Endodermal cell (in vitro differentiated cells): ENCODE results near the gene CDC16. TPM values are rescaled to one million over a fixed set of nuclear protein-coding genes. Genes with fewer than 3 reads are reported as not detected.
A peak's percentile ranks its signal among the peaks of the same experiment; 100 is the strongest.
"Not testable (repeated sequence)": the region's sequence is repeated elsewhere in the genome, so short reads cannot be mapped to it uniquely, and the experiment has no call there.

Source experiments
- DNase-seq: peaks from one replicate; pipeline ENCODE4 v3.0.0-alpha.2; 2017
- H3K27ac ChIP-seq: 2 replicates; pipeline ENCODE4 v1.5.1; 2013; ENCODE audit warnings: mild to moderate bottlenecking, low read depth, low read length, moderate library complexity
- H3K27me3 ChIP-seq: 2 replicates; pipeline ENCODE4 v1.6.1; 2013; ENCODE audit warnings: mild to moderate bottlenecking, low read length, moderate library complexity; ENCODE audit not compliant: insufficient read depth, control insufficient read depth, poor library complexity, severe bottlenecking
- H3K36me3 ChIP-seq: 2 replicates; pipeline ENCODE4 v1.7.0; 2013; ENCODE audit warnings: mild to moderate bottlenecking, low read length, moderate library complexity; ENCODE audit not compliant: control insufficient read depth, insufficient read depth
- H3K4me1 ChIP-seq: one replicate; pipeline ENCODE4 v1.7.0; 2013; ENCODE audit warnings: low read length; ENCODE audit not compliant: control insufficient read depth, insufficient read depth
- H3K4me3 ChIP-seq: 2 replicates; pipeline ENCODE4 v1.5.1; 2013; ENCODE audit warnings: mild to moderate bottlenecking, low read length, moderate library complexity
- H3K9ac ChIP-seq: 2 replicates; pipeline ENCODE4 v1.6.1; 2013; ENCODE audit warnings: mild to moderate bottlenecking, low read length, moderate library complexity; ENCODE audit not compliant: poor library complexity, severe bottlenecking; ENCODE audit errors: extremely low read depth
- H3K9me3 ChIP-seq: 2 replicates; pipeline ENCODE4 v1.6.1; 2013; ENCODE audit warnings: mild to moderate bottlenecking, low read length, moderate library complexity; ENCODE audit not compliant: control insufficient read depth
- H3K27ac Mint-ChIP-seq: 2 replicates; pipeline ENCODE4 v1.8.0; 2020; ENCODE audit warnings: mixed read lengths
- H3K27me3 Mint-ChIP-seq: 2 replicates; pipeline ENCODE4 v1.8.0; 2021; ENCODE audit warnings: mild to moderate bottlenecking, mixed read lengths; ENCODE audit not compliant: insufficient read depth
- H3K36me3 Mint-ChIP-seq: 2 replicates; pipeline ENCODE4 v1.8.0; 2020; ENCODE audit warnings: low read depth, mixed read lengths
- H3K4me1 Mint-ChIP-seq: 2 replicates; pipeline ENCODE4 v1.8.0; 2020; ENCODE audit warnings: mixed read lengths
- H3K4me3 Mint-ChIP-seq: 2 replicates; pipeline ENCODE4 v1.8.0; 2020; ENCODE audit warnings: mild to moderate bottlenecking, moderate library complexity, mixed read lengths
- H3K9me3 Mint-ChIP-seq: 2 replicates; pipeline ENCODE4 v1.8.0; 2020; ENCODE audit warnings: mild to moderate bottlenecking, mixed read lengths
- WGBS, 2 experiments: methylation state at CpG; one replicate each; pipeline versions ENCODE4 v1.1.5 to v1.1.7; 2013; ENCODE audit warnings: missing lambda C conversion rate in 2 of 2, mixed read lengths in 1 of 2; ENCODE audit not compliant: insufficient coverage in 1 of 2, insufficient read length in 1 of 2; 5-methylcytosine and 5-hydroxymethylcytosine counted together
- total RNA-seq, 2 donors: library from RNA; stranded (reverse); fragmentation: NEBNext Ultra II Directional in 1 of 2; extraction: Animal tissue kit (Norgen Biotek cat#: 25700) in 1 of 2; gene quantifications; 2 replicates in 1 of 2; 3 replicates in 1 of 2; pipeline ENCODE4 v1.2.1, GENCODE V29; 2021
- TF ChIP-seq, protein P1 (sequence below): fragments of 200-600 bp; sonication (generic); conservative IDR thresholded peaks from 2 replicates; pipeline ENCODE4 v1.5.0; 2021; ENCODE audit warnings: antibody characterized with exemption, mild to moderate bottlenecking

CDC16 gene
- total RNA-seq, 2 donors from 2014 or later: 89.7 to 90.8 TPM

DNA sequence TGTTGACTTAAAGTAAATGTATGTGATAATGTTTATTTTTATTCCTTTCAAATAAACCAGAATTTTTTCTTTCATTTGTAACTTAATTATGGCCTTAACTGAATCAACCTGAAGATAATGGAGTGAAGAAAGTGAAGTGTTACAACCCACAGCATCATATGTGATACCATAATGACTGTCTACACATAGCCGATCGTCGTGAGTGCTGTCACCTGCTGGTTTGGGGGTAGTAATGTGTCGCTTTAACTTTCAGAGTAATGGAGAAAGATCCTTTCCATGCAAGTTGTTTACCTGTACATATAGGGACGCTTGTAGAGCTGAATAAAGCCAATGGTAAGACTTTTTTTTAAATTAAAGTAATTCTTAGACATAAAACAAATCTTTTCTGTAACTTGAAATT lies 9.9 kb downstream of the CDC16 start:
- H3K4me1 Mint-ChIP-seq: no peaks in the 10 kb centered on the region

GRCh38 chr13:114248011-114248410 lies 13.3 kb downstream of the CDC16 start:
- no peak overlapping the region for H3K9ac ChIP-seq
- peaks cover 96% of the 10 kb centered on the region for H3K36me3 ChIP-seq
- Mint-ChIP-seq H3K4me3 (no peak overlapping the region), H3K9me3 (no peaks in the 10 kb centered on the region), H3K27me3 (no peaks in the 10 kb centered on the region), H3K27ac (no peak overlapping the region), H3K36me3 (peaks cover 87% of the 10 kb centered on the region), H3K4me1 (no peaks in the 10 kb centered on the region)
- TF ChIP-seq, protein P1, sequence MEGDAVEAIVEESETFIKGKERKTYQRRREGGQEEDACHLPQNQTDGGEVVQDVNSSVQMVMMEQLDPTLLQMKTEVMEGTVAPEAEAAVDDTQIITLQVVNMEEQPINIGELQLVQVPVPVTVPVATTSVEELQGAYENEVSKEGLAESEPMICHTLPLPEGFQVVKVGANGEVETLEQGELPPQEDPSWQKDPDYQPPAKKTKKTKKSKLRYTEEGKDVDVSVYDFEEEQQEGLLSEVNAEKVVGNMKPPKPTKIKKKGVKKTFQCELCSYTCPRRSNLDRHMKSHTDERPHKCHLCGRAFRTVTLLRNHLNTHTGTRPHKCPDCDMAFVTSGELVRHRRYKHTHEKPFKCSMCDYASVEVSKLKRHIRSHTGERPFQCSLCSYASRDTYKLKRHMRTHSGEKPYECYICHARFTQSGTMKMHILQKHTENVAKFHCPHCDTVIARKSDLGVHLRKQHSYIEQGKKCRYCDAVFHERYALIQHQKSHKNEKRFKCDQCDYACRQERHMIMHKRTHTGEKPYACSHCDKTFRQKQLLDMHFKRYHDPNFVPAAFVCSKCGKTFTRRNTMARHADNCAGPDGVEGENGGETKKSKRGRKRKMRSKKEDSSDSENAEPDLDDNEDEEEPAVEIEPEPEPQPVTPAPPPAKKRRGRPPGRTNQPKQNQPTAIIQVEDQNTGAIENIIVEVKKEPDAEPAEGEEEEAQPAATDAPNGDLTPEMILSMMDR: no peak
- H3K27ac ChIP-seq: no peak overlapping the region
- H3K4me3 ChIP-seq: no peak overlapping the region
- no peak for DNase-seq
- H3K4me1 ChIP-seq: no peaks in the 10 kb centered on the region
- 95 to 99% methylated on average over 3 of the region's 3 CpGs for WGBS, 2 experiments
- H3K27me3 ChIP-seq: no peaks in the 10 kb centered on the region
- H3K9me3 ChIP-seq: peaks cover 8% of the 10 kb centered on the region

More for the DNA sequence above, 9.9 kb downstream of the CDC16 start:
- peaks cover 8% of the 10 kb centered on the region for H3K9me3 ChIP-seq
- Mint-ChIP-seq H3K36me3 (peaks cover 89% of the 10 kb centered on the region), H3K27me3 (no peaks in the 10 kb centered on the region), H3K4me3 (no peak overlapping the region), H3K27ac (no peak overlapping the region), H3K9me3 (no peaks in the 10 kb centered on the region)
- no peak overlapping the region for H3K4me3 ChIP-seq
- H3K36me3 ChIP-seq: peaks cover 95% of the 10 kb centered on the region
- H3K27me3 ChIP-seq: no peaks in the 10 kb centered on the region
- H3K4me1 ChIP-seq: no peaks in the 10 kb centered on the region
- H3K27ac ChIP-seq: no peak overlapping the region
- TF ChIP-seq, protein P1: peak; percentile 16
- DNase-seq: no peak
- 95% methylated on average over 4 of the region's 5 CpGs; no CpG with 5 or more reads in 1 of the 2 experiments for WGBS, 2 experiments
- no peak overlapping the region for H3K9ac ChIP-seq

- 90 to 97% methylated on average over 5 to 7 of the region's 7 CpGs for WGBS, 2 experiments
- H3K36me3 Mint-ChIP-seq: peaks cover 87% of the 10 kb centered on the region
- H3K4me1 Mint-ChIP-seq: no peaks in the 10 kb centered on the region
These were observed 14.4 kb downstream of the CDC16 start for GRCh38 chr13:114249077-114249476.

DNA sequence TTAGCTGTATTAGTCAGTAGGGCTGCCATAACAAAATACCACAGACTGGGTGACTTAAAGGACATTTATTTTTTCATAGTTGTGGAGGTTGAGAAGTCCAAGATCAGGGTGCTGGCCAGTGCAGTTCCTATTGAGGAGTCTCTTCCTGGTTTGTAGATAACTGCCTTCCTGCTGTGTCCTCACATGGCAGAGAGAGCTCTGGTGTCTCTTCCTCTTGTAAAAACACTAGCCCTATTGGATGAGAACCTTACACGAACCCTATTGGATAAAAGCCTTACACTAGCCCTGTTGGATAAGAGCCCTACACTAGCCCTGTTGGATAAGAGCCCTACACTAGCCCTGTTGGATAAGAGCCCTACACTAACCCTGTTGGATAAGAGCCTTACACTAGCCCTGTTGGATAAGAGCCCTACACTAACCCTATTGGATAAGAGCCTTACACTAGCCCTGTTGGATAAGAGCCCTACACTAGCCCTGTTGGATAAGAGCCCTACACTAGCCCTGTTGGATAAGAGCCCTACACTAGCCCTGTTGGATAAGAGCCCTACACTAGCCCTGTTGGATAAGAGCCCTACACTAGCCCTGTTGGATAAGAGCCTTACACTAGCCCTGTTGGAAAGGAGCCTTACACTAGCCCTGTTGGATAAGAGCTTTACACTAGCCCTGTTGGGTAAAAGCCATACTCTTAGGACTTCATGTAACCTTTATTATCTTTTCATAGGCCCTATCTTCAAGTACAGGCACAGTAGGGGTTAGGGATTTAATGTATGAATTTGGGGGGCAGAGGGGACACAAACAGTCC lies 17.1 kb downstream of the CDC16 start:
- Mint-ChIP-seq H3K36me3 (peaks cover 81% of the 10 kb centered on the region), H3K4me1 (peaks cover 11% of the 10 kb centered on the region)
- not testable (repeated sequence) for H3K27ac ChIP-seq, H3K4me3 ChIP-seq, H3K4me1 ChIP-seq, DNase-seq, H3K27me3 ChIP-seq, H3K9me3 Mint-ChIP-seq, H3K27ac Mint-ChIP-seq, H3K27me3 Mint-ChIP-seq, H3K4me3 Mint-ChIP-seq, H3K9me3 ChIP-seq, H3K9ac ChIP-seq
- peaks cover 95% of the 10 kb centered on the region for H3K36me3 ChIP-seq
- WGBS, 2 experiments: 95% methylated on average over 1 of the region's 1 CpG; no CpG with 5 or more reads in 1 of the 2 experiments

More at GRCh38 chr13:114249077-114249476, 14.4 kb downstream of the CDC16 start:
- Histone ChIP-seq H3K4me3 (no peak overlapping the region), H3K9me3 (peaks cover 8% of the 10 kb centered on the region), H3K27me3 (no peaks in the 10 kb centered on the region), H3K27ac (no peak overlapping the region), H3K36me3 (peaks cover 95% of the 10 kb centered on the region), H3K9ac (no peak overlapping the region), H3K4me1 (no peaks in the 10 kb centered on the region)
- no peak overlapping the region for H3K27ac Mint-ChIP-seq
- TF ChIP-seq, protein P1: no peak
- H3K4me3 Mint-ChIP-seq: no peak overlapping the region
- no peaks in the 10 kb centered on the region for H3K9me3 Mint-ChIP-seq
- DNase-seq: no peak
- no peaks in the 10 kb centered on the region for H3K27me3 Mint-ChIP-seq
